ENCODE measurements around the gene VAPB.

Gene VAPB

GRCh38 chr20:58461104-58461503 is 72.1 kb downstream of the VAPB start:
- DNase-seq (ENCODE audit: low spot score) = peak; percentile 87
- H3K4me1 ChIP-seq (ENCODE audit: insufficient read depth, poor library complexity, severe bottlenecking) = peaks cover 29% of the 10 kb centered on the region
- peak overlapping the region; percentile 93 for H3K27ac ChIP-seq (ENCODE audit: poor library complexity, severe bottlenecking)
- no peak overlapping the region for H3K4me3 ChIP-seq (ENCODE audit: severe bottlenecking)
- H3K27me3 ChIP-seq (ENCODE audit: insufficient read depth, poor library complexity, severe bottlenecking) = no peaks in the 10 kb centered on the region
- no peak for ATAC-seq (ENCODE audit: low read depth)
- TF ChIP-seq, protein P1, sequence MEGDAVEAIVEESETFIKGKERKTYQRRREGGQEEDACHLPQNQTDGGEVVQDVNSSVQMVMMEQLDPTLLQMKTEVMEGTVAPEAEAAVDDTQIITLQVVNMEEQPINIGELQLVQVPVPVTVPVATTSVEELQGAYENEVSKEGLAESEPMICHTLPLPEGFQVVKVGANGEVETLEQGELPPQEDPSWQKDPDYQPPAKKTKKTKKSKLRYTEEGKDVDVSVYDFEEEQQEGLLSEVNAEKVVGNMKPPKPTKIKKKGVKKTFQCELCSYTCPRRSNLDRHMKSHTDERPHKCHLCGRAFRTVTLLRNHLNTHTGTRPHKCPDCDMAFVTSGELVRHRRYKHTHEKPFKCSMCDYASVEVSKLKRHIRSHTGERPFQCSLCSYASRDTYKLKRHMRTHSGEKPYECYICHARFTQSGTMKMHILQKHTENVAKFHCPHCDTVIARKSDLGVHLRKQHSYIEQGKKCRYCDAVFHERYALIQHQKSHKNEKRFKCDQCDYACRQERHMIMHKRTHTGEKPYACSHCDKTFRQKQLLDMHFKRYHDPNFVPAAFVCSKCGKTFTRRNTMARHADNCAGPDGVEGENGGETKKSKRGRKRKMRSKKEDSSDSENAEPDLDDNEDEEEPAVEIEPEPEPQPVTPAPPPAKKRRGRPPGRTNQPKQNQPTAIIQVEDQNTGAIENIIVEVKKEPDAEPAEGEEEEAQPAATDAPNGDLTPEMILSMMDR (IDR thresholded peaks at IDR 0.05; ENCODE audit: poor library complexity, severe bottlenecking) = no peak
- H3K9me3 ChIP-seq (ENCODE audit: severe bottlenecking) = no peaks in the 10 kb centered on the region
- no peaks in the 10 kb centered on the region for H3K36me3 ChIP-seq (ENCODE audit: low read depth)

- ATAC-seq (ENCODE audit: low read depth) (peak; percentile 89), DNase-seq (ENCODE audit: low spot score) (peak; percentile 98)
- Histone ChIP-seq H3K27me3 (ENCODE audit: insufficient read depth, poor library complexity, severe bottlenecking) (no peaks in the 10 kb centered on the region), H3K4me3 (ENCODE audit: severe bottlenecking) (no peak overlapping the region), H3K4me1 (ENCODE audit: insufficient read depth, poor library complexity, severe bottlenecking) (peaks cover 29% of the 10 kb centered on the region), H3K36me3 (ENCODE audit: low read depth) (no peaks in the 10 kb centered on the region), H3K9me3 (ENCODE audit: severe bottlenecking) (no peaks in the 10 kb centered on the region), H3K27ac (ENCODE audit: poor library complexity, severe bottlenecking) (peak overlapping the region; percentile 93)
- TF ChIP-seq, protein P1 (IDR thresholded peaks at IDR 0.05; ENCODE audit: poor library complexity, severe bottlenecking) = no peak
Measured at GRCh38 chr20:58461899-58462298, 72.9 kb downstream of the VAPB start.

GRCh38 chr20:58463256-58463655 is 74.2 kb downstream of the VAPB start:
- no peak for DNase-seq (ENCODE audit: low spot score)
- TF ChIP-seq, protein P1 (IDR thresholded peaks at IDR 0.05; ENCODE audit: poor library complexity, severe bottlenecking) = no peak
- ATAC-seq (ENCODE audit: low read depth) = no peak
- H3K4me1 ChIP-seq (ENCODE audit: insufficient read depth, poor library complexity, severe bottlenecking) = peaks cover 24% of the 10 kb centered on the region
- no peaks in the 10 kb centered on the region for H3K9me3 ChIP-seq (ENCODE audit: severe bottlenecking)
- no peaks in the 10 kb centered on the region for H3K27me3 ChIP-seq (ENCODE audit: insufficient read depth, poor library complexity, severe bottlenecking)
- H3K36me3 ChIP-seq (ENCODE audit: low read depth) = no peaks in the 10 kb centered on the region
- no peak overlapping the region for H3K4me3 ChIP-seq (ENCODE audit: severe bottlenecking)
- H3K27ac ChIP-seq (ENCODE audit: poor library complexity, severe bottlenecking) = peak overlapping the region; percentile 93

DNA sequence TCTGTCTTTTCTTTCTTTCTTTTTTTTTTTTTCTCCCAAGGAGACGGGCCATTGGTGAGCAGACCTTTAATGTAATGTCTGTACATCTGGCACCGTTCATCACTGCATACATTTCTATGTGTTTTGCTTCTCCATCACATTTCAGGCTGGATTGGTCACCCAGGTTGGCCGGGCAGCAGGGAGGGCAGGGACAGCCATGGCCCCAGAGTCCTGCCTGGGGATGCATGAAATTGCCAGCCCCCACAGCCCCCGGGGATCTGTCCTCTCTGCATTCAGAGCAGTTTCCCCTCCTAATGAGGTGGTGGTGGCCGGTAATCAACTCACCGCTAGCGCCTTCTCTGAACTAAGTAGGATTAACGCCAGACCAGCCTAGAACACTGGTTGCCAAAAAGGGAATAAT is 75.8 kb downstream of the VAPB start:
- H3K9me3 ChIP-seq (ENCODE audit: severe bottlenecking) = no peaks in the 10 kb centered on the region
- DNase-seq (ENCODE audit: low spot score) (peak; percentile 70), ATAC-seq (ENCODE audit: low read depth) (no peak)
- H3K4me3 ChIP-seq (ENCODE audit: severe bottlenecking) = no peak overlapping the region
- TF ChIP-seq, protein P1 (IDR thresholded peaks at IDR 0.05; ENCODE audit: poor library complexity, severe bottlenecking) = no peak
- H3K4me1 ChIP-seq (ENCODE audit: insufficient read depth, poor library complexity, severe bottlenecking) = peaks cover 17% of the 10 kb centered on the region
- H3K27me3 ChIP-seq (ENCODE audit: insufficient read depth, poor library complexity, severe bottlenecking) = no peaks in the 10 kb centered on the region
- no peaks in the 10 kb centered on the region for H3K36me3 ChIP-seq (ENCODE audit: low read depth)
- no peak overlapping the region for H3K27ac ChIP-seq (ENCODE audit: poor library complexity, severe bottlenecking)

- no peak overlapping the region for H3K27ac ChIP-seq (ENCODE audit: poor library complexity, severe bottlenecking)
- DNase-seq (ENCODE audit: low spot score) = peak; percentile 79
- H3K9me3 ChIP-seq (ENCODE audit: severe bottlenecking) = no peaks in the 10 kb centered on the region
- H3K4me3 ChIP-seq (ENCODE audit: severe bottlenecking) = no peak overlapping the region
- no peaks in the 10 kb centered on the region for H3K36me3 ChIP-seq (ENCODE audit: low read depth)
- TF ChIP-seq, protein P1 (IDR thresholded peaks at IDR 0.05; ENCODE audit: poor library complexity, severe bottlenecking) = no peak
- no peak for ATAC-seq (ENCODE audit: low read depth)
- H3K27me3 ChIP-seq (ENCODE audit: insufficient read depth, poor library complexity, severe bottlenecking) = no peaks in the 10 kb centered on the region
- peaks cover 16% of the 10 kb centered on the region for H3K4me1 ChIP-seq (ENCODE audit: insufficient read depth, poor library complexity, severe bottlenecking)
Measured at GRCh38 chr20:58466095-58466708, 77.2 kb downstream of the VAPB start.

Data from RWPE2 (cell line).